ENCODE measurements around the gene CCR6. TPM values are rescaled to one million over a fixed set of nuclear protein-coding genes. Genes with fewer than 3 reads are reported as not detected.

CCR6 gene
- total RNA-seq, 1 donor from 2014 or later, result not detected

GRCh38 chr6:167129159-167129558 lies 6.3 kb downstream of the CCR6 start:
- Mint-ChIP-seq H3K4me3 (no peak overlapping the region), H3K27ac (no peak overlapping the region), H3K27me3 (no peaks in the 10 kb centered on the region), H3K9me3 (no peaks in the 10 kb centered on the region), H3K36me3 (no peaks in the 10 kb centered on the region), H3K4me1 (ENCODE audit: unreplicated experiment) (no peaks in the 10 kb centered on the region)
- DNase-seq (ENCODE audit: extremely low spot score, unreplicated experiment), result no peak
- no peak for TF ChIP-seq CTCF (conservative IDR thresholded peaks at IDR 0.05)

GRCh38 chr6:167129562-167129961 lies 6.7 kb downstream of the CCR6 start:
- Mint-ChIP-seq H3K27me3 (no peaks in the 10 kb centered on the region), H3K4me3 (no peak overlapping the region), H3K27ac (no peak overlapping the region), H3K36me3 (no peaks in the 10 kb centered on the region), H3K9me3 (no peaks in the 10 kb centered on the region), H3K4me1 (ENCODE audit: unreplicated experiment) (no peaks in the 10 kb centered on the region)
- no peak for DNase-seq (ENCODE audit: extremely low spot score, unreplicated experiment)
- TF ChIP-seq CTCF (conservative IDR thresholded peaks at IDR 0.05), result no peak

- H3K36me3 Mint-ChIP-seq, result no peaks in the 10 kb centered on the region
- H3K9me3 Mint-ChIP-seq, result no peaks in the 10 kb centered on the region
- H3K4me1 Mint-ChIP-seq (ENCODE audit: unreplicated experiment), result no peaks in the 10 kb centered on the region
- no peak overlapping the region for H3K4me3 Mint-ChIP-seq
- TF ChIP-seq CTCF (conservative IDR thresholded peaks at IDR 0.05), result no peak
- H3K27ac Mint-ChIP-seq, result no peak overlapping the region
- H3K27me3 Mint-ChIP-seq, result no peaks in the 10 kb centered on the region
- DNase-seq (ENCODE audit: extremely low spot score, unreplicated experiment), result no peak
Observed at GRCh38 chr6:167130008-167130677, 7.2 kb downstream of the CCR6 start.

GRCh38 chr6:167130712-167131684 lies 8.1 kb downstream of the CCR6 start:
- Mint-ChIP-seq H3K4me1 (ENCODE audit: unreplicated experiment) (no peaks in the 10 kb centered on the region), H3K36me3 (no peaks in the 10 kb centered on the region), H3K27me3 (peaks cover 2% of the 10 kb centered on the region), H3K4me3 (no peak overlapping the region), H3K9me3 (no peaks in the 10 kb centered on the region), H3K27ac (no peak overlapping the region)
- TF ChIP-seq CTCF (conservative IDR thresholded peaks at IDR 0.05), result no peak
- DNase-seq (ENCODE audit: extremely low spot score, unreplicated experiment), result no peak

- Mint-ChIP-seq H3K36me3 (no peaks in the 10 kb centered on the region), H3K27me3 (peaks cover 11% of the 10 kb centered on the region), H3K9me3 (no peaks in the 10 kb centered on the region), H3K4me3 (no peak overlapping the region), H3K27ac (no peak overlapping the region), H3K4me1 (ENCODE audit: unreplicated experiment) (peaks cover 8% of the 10 kb centered on the region)
- no peak for TF ChIP-seq CTCF (conservative IDR thresholded peaks at IDR 0.05)
- DNase-seq (ENCODE audit: extremely low spot score, unreplicated experiment), result no peak
Observed at GRCh38 chr6:167134448-167135328, 11.8 kb downstream of the CCR6 start.
